ENCODE results near the gene DNAJB6.
"Not testable (repeated sequence)": the region's sequence is repeated elsewhere in the genome, so short reads cannot be mapped to it uniquely, and the experiment has no call there.

DNAJB6 gene

GRCh38 chr7:157442993-157443831 lies 106.4 kb downstream of the DNAJB6 start:
- no peaks in the 10 kb centered on the region for H3K36me3 ChIP-seq (ENCODE audit: insufficient read depth, low read length)
- no peaks in the 10 kb centered on the region for H3K9me3 ChIP-seq (ENCODE audit: control insufficient read depth, insufficient read depth, low read length)
- H3K9ac ChIP-seq (ENCODE audit: low read depth, low read length): no peak overlapping the region
- no peaks in the 10 kb centered on the region for H3K4me1 ChIP-seq (ENCODE audit: insufficient read depth, low read length)

DNA sequence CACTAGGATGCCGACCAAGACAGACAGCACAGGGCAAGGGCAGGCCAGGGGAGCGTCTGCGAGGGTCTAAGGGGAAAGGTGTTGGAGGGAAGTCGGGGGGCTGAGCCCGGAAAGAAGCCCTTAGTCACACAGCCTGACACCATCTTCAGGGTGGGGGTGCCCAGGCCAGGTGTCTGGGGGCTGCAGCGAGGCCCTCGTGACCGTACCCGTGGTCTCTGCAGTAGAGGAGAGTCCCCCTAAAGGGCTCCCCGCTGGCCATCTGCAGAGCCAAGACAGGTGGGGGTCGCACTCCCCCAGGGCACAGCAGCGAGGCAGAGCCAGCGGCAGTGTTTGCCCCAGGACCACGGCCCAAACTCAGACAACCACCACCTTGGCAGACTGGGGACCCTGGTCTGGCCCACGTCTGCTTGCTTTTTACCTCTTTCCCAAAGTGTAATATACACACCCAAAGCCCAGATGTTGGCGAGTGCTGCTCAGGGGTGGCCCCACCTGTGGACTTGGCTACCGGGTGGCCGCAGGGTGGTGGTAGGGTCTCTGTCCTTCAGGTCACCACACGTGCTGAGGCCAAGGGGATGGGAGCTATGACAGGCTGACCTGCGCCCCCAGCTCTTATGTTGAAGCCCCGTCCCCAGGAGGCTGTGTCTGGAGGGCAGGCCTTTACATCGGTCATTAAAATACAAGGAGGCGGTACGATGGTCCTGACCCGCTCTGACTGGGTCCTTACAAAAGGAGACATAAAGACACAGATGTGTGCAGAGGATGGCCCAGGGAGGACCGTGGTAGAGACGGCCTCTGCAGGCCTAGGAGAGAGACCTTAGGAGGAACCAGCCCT lies 107.4 kb downstream of the DNAJB6 start:
- Histone ChIP-seq H3K4me1 (ENCODE audit: insufficient read depth, low read length) (no peaks in the 10 kb centered on the region), H3K9me3 (ENCODE audit: control insufficient read depth, insufficient read depth, low read length) (no peaks in the 10 kb centered on the region), H3K36me3 (ENCODE audit: insufficient read depth, low read length) (no peaks in the 10 kb centered on the region), H3K9ac (ENCODE audit: low read depth, low read length) (no peak overlapping the region)

DNA sequence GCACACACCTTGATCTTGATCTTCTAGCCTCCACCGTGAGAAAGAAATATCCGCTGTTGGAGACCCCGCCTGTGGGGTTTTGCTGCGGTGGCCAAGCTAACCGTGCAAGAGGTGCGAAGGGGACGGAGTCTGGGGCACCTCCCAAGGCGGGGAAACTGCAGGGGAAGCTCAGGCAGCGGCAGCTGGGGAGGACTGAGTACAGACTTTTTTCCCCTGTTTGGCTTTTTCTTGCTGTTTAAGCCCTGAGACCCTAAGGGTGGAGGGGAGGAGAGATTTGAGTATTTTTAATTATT lies 108.0 kb downstream of the DNAJB6 start:
- H3K36me3 ChIP-seq (ENCODE audit: insufficient read depth, low read length): no peaks in the 10 kb centered on the region
- no peak overlapping the region for H3K9ac ChIP-seq (ENCODE audit: low read depth, low read length)
- H3K9me3 ChIP-seq (ENCODE audit: control insufficient read depth, insufficient read depth, low read length): no peaks in the 10 kb centered on the region

DNA sequence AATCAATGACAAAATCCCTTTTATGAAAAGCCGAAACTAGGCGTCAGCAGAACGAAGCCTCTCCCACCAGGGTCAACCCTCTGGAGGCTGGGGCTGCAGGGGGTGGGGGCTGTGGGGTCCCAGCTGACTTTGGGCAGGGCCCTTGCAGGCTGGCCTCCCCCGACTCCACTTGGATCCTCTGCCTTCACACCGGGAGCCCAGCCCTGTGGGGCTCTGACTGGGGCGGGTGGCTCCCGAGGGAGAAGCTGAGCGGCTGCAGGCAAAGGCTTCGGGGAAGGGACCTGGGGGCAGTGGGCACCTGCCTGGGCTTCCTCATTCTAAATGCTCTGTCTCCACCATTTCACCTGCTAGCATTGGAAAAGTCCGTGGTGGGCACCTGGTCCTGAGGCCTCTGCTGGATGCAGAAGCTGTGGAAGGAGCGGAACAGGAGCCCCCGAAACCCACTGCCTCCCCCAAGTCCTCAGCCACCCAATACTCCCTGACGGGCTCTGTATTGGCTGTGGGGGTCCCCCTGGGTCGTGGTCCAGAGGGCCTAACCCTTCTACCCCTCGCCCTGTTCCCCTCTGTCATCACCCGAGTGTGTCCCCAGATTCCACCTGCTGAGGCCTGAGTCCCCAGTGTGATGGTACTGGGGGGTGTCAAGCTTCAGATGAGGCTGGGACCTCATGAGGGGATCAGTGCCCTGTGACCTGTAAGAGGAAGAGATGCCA lies 108.6 kb downstream of the DNAJB6 start:
- no peaks in the 10 kb centered on the region for H3K4me1 ChIP-seq (ENCODE audit: insufficient read depth, low read length)
- no peaks in the 10 kb centered on the region for H3K9me3 ChIP-seq (ENCODE audit: control insufficient read depth, insufficient read depth, low read length)
- H3K36me3 ChIP-seq (ENCODE audit: insufficient read depth, low read length): no peaks in the 10 kb centered on the region

More for the DNA sequence above, 108.0 kb downstream of the DNAJB6 start:
- no peaks in the 10 kb centered on the region for H3K4me1 ChIP-seq (ENCODE audit: insufficient read depth, low read length)

DNA sequence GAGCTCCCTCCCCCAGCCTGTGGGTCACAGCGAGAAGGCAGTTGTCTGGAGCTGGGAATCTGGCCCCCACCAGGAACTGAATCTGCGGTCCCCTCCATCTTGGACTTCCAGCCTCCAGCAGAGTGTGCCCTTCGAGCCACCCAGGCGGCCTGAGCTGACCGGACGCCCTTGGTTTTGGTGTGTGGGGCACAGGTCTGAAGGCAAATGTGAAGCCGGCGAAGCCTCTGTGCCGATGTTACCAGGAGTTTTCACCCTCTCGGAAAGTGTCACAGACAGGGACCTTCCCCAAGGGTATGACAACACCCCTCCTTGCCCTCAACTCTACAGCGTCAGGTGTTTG lies 109.1 kb downstream of the DNAJB6 start:
- H3K36me3 ChIP-seq (ENCODE audit: insufficient read depth, low read length): no peaks in the 10 kb centered on the region
- H3K4me1 ChIP-seq (ENCODE audit: insufficient read depth, low read length): no peaks in the 10 kb centered on the region
- H3K9ac ChIP-seq (ENCODE audit: low read depth, low read length): no peak overlapping the region
- H3K9me3 ChIP-seq (ENCODE audit: control insufficient read depth, insufficient read depth, low read length): no peaks in the 10 kb centered on the region

More for the DNA sequence above, 108.6 kb downstream of the DNAJB6 start:
- H3K9ac ChIP-seq (ENCODE audit: low read depth, low read length): no peak overlapping the region

GRCh38 chr7:157446322-157446721 lies 109.5 kb downstream of the DNAJB6 start:
- H3K4me1 ChIP-seq (ENCODE audit: insufficient read depth, low read length): no peaks in the 10 kb centered on the region
- no peaks in the 10 kb centered on the region for H3K36me3 ChIP-seq (ENCODE audit: insufficient read depth, low read length)
- no peak overlapping the region for H3K9ac ChIP-seq (ENCODE audit: low read depth, low read length)
- H3K9me3 ChIP-seq (ENCODE audit: control insufficient read depth, insufficient read depth, low read length): no peaks in the 10 kb centered on the region

DNA sequence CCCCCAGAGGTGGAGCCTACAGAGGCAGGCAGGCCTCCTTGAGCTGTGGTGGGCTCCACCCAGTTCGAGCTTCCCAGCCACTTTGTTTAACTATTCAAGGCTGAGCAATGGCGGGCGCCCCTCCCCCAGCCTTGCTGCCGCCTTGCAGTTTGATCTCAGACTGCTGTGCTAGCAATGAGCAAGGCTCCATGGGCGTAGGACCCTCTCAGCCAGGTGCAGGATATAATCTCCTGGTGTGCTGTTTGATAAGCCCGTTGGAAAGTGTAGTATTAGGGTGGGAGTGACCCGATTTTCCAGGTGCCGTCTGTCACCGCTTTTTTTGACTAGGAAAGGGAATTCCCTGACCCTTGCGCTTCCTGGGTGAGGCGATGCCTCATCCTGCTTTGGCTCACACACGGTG lies 117.2 kb downstream of the DNAJB6 start:
- not testable (repeated sequence) for H3K4me1 ChIP-seq (ENCODE audit: insufficient read depth, low read length); H3K9ac ChIP-seq (ENCODE audit: low read depth, low read length); H3K9me3 ChIP-seq (ENCODE audit: control insufficient read depth, insufficient read depth, low read length); H3K36me3 ChIP-seq (ENCODE audit: insufficient read depth, low read length)

DNA sequence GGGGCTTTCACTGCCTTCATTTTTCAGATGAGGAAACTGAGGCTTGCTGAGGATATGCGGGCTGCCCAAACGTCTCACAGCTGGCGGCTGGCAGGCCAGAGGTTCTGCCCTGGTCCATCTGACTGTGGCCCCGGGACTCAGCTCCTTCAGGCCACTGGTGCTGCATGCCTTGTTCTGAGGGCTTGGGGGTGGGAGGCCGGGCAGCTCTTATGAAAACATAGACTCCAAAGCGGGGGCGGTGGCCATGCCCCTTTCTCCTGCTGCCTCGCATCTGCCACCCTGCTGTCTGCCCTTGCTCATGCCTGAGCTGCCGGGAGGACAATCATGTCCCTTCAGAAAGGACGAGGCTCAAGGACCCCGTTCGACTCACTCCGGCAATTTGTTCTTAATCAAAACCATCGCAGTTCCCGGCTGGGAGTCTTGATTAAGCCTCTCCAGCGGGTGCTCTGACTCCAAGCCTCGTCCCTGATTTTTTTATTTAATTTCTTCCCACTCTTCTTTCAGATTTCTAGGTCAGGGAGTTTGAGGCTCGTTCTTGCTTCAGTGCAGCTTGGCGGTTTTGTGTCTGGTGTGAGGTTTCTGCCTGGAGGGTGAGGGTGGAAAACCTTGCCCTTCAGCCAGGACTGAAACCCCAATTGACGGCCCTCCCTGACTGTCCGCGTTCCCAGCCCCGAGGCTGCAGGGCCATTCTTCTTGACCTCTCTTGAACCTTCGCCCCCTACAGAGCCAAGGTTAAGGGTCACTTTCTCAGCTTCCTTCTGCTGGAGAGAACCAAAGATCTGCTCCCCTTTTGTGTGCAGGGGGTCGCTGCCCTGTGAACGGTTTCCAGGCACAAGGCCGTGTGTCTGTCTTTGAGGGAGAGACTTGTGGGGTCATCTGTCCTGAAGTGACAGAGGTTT lies 120.8 kb downstream of the DNAJB6 start:
- Histone ChIP-seq H3K9ac (ENCODE audit: low read depth, low read length) (no peak overlapping the region), H3K9me3 (ENCODE audit: control insufficient read depth, insufficient read depth, low read length) (no peaks in the 10 kb centered on the region), H3K4me1 (ENCODE audit: insufficient read depth, low read length) (no peaks in the 10 kb centered on the region), H3K36me3 (ENCODE audit: insufficient read depth, low read length) (no peaks in the 10 kb centered on the region)

DNA sequence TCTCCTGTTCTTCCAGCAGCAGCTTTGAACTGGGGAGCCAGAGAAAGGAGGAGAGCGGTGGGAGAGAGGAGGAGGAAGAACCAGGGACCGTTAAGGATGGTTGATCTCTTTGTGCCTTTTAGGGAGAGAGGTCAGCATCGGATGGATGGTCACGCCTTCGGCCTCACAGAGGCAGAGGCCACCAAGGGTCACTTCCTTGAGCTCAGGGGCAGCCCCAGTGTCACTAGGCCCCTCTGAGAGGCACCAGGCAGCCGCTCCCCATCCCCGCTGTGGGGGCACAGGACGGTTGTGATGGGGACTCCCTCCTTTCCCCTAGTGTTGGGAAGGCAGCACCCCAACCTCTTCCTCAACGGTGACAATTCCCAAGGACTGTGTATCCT lies 121.4 kb downstream of the DNAJB6 start:
- Histone ChIP-seq H3K36me3 (ENCODE audit: insufficient read depth, low read length) (no peaks in the 10 kb centered on the region), H3K9me3 (ENCODE audit: control insufficient read depth, insufficient read depth, low read length) (no peaks in the 10 kb centered on the region), H3K9ac (ENCODE audit: low read depth, low read length) (no peak overlapping the region), H3K4me1 (ENCODE audit: insufficient read depth, low read length) (no peaks in the 10 kb centered on the region)

- Histone ChIP-seq H3K36me3 (ENCODE audit: insufficient read depth, low read length) (no peaks in the 10 kb centered on the region), H3K9ac (ENCODE audit: low read depth, low read length) (no peak overlapping the region), H3K9me3 (ENCODE audit: control insufficient read depth, insufficient read depth, low read length) (no peaks in the 10 kb centered on the region), H3K4me1 (ENCODE audit: insufficient read depth, low read length) (0 out of 2 replicates have a peak, but pooled peaks cover 3% of the 10 kb centered on the region)
These were observed 123.2 kb downstream of the DNAJB6 start for GRCh38 chr7:157459966-157460365.

- Histone ChIP-seq H3K9ac (ENCODE audit: low read depth, low read length) (no peak overlapping the region), H3K9me3 (ENCODE audit: control insufficient read depth, insufficient read depth, low read length) (no peaks in the 10 kb centered on the region), H3K36me3 (ENCODE audit: insufficient read depth, low read length) (no peaks in the 10 kb centered on the region), H3K4me1 (ENCODE audit: insufficient read depth, low read length) (0 out of 2 replicates have a peak, but pooled peaks cover 3% of the 10 kb centered on the region)
These were observed 123.9 kb downstream of the DNAJB6 start for GRCh38 chr7:157460721-157461120.

GRCh38 chr7:157461573-157462418 lies 125.0 kb downstream of the DNAJB6 start:
- Histone ChIP-seq H3K4me1 (ENCODE audit: insufficient read depth, low read length) (0 out of 2 replicates have a peak, but pooled peaks cover 3% of the 10 kb centered on the region), H3K36me3 (ENCODE audit: insufficient read depth, low read length) (no peaks in the 10 kb centered on the region), H3K9ac (ENCODE audit: low read depth, low read length) (no peak overlapping the region), H3K9me3 (ENCODE audit: control insufficient read depth, insufficient read depth, low read length) (no peaks in the 10 kb centered on the region)

DNA sequence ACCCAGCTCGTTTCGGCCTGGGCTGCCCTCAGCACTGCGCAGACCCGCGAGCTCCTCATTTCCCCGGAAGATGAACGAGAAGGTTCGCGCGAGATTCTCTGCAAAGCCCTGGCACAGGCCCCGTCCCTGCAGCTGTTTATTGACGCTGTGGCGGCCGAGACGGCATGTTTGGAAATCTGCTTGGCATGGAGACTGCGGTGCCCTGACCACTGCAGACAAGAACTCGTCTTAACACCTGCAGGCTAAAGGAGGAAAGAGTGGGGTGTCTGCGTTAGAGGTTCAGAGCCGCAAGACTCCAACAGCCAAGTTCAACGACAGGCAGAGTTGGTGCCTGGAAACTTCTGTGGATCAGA lies 125.6 kb downstream of the DNAJB6 start:
- Histone ChIP-seq H3K9ac (ENCODE audit: low read depth, low read length) (no peak overlapping the region), H3K9me3 (ENCODE audit: control insufficient read depth, insufficient read depth, low read length) (no peaks in the 10 kb centered on the region), H3K36me3 (ENCODE audit: insufficient read depth, low read length) (no peaks in the 10 kb centered on the region), H3K4me1 (ENCODE audit: insufficient read depth, low read length) (0 out of 2 replicates have a peak, but pooled peaks cover 3% of the 10 kb centered on the region)

Measured in ES-I3 (cell line).